K562 (cell line): ENCODE data around the gene SORCS2. TPM values are rescaled to one million over a fixed set of nuclear protein-coding genes. Genes with fewer than 3 reads are reported as not detected.

ENCODE experiments used
- ATAC-seq: fragments of 200-7000 bp; cut with Tn5 transposase; 3 replicates; pipeline ENCODE4 v1.9.1; 2020; ENCODE audit warnings: moderate library complexity
- BruUV-seq: library from RNA; stranded (reverse); fragments of 400-500 nt; replicated peaks from 2 replicates; lab custom pipeline; 2021; lab: Mats Ljungman, UMichigan
- CTCF ChIA-PET: fragments of 300-600 bp; formaldehyde crosslinking; extraction: SDS; loops from one replicate; lab custom pipeline; 2021; ENCODE audit warnings: low intra/inter-chr PET ratio; lab: Yijun Ruan, JAX
- POLR2A ChIA-PET: fragments of 300-600, 350-650 bp; sonication (Branson Sonifier 250); formaldehyde crosslinking; extraction: SDS; loops from one replicate; lab custom pipeline; 2021; ENCODE audit warnings: antibody characterized with exemption, inconsistent platforms; lab: Yijun Ruan, JAX
- DNase-seq, 4 experiments: peaks; one replicate each; pipeline versions ENCODE4 v3.0.0 to v3.0.0-alpha.2; 2011 to 2018; ENCODE audit warnings: low spot score in 3 of 4, mixed read lengths in 3 of 4; ENCODE audit errors: extremely low read depth in 1 of 4
- FAIRE-seq: peaks from 2 replicates; lab custom pipeline; 2011; peaks lifted over from hg19 to GRCh38; lab: Jason Lieb, UNC
- H2AFZ ChIP-seq: 2 replicates; pipeline ENCODE4 v1.6.0; 2011; ENCODE audit warnings: low read depth, low read length, control low read depth, inconsistent platforms
- H3K27ac ChIP-seq: fragments of 200-600 bp; 3 replicates; pipeline ENCODE4 v1.8.0; 2011; ENCODE audit warnings: low read depth, mild to moderate bottlenecking, control low read depth, inconsistent platforms, low read length, moderate library complexity, mixed read lengths; ENCODE audit errors: extremely low read depth
- H3K27me3 ChIP-seq, 2 experiments: fragments of 300-600 bp in 1 of 2; 2 replicates in 1 of 2; 3 replicates in 1 of 2; pipeline versions ENCODE4 v1.6.0 to v1.8.0; 2011; ENCODE audit warnings: inconsistent platforms in 2 of 2, low read length in 2 of 2, mild to moderate bottlenecking in 1 of 2, mixed read lengths in 1 of 2, moderate library complexity in 1 of 2; ENCODE audit not compliant: control insufficient read depth in 2 of 2, insufficient read depth in 2 of 2
- H3K36me3 ChIP-seq: fragments of 300-600 bp; 3 replicates; pipeline ENCODE4 v1.8.0; 2011; ENCODE audit warnings: mild to moderate bottlenecking, low read length, inconsistent platforms; ENCODE audit not compliant: control insufficient read depth, insufficient read depth
- H3K4me1 ChIP-seq, 2 experiments: fragments of 200-600 bp in 1 of 2; replicated peaks in 1 of 2; 2 replicates in 1 of 2; 3 replicates in 1 of 2; pipeline versions ENCODE4 v1.5.1 to v1.8.0; 2011; ENCODE audit warnings: inconsistent platforms in 2 of 2, low read length in 2 of 2, mild to moderate bottlenecking in 1 of 2, mixed read lengths in 1 of 2, moderate library complexity in 1 of 2; ENCODE audit not compliant: control insufficient read depth in 2 of 2, insufficient read depth in 2 of 2
- H3K4me2 ChIP-seq: 2 replicates; pipeline ENCODE4 v1.6.1; 2011; ENCODE audit warnings: low read length, control low read depth, inconsistent platforms, mixed read lengths; ENCODE audit not compliant: insufficient read depth
- H3K4me3 ChIP-seq: fragments of 200-600 bp; sonication (generic), shearing (Covaris generic); 2 replicates; pipeline ENCODE4 v1.5.1; 2016; ENCODE audit warnings: control low read depth, inconsistent platforms
- H3K79me2 ChIP-seq: fragments of 200-600 bp; 3 replicates; pipeline ENCODE4 v1.8.0; 2011; ENCODE audit warnings: low read length, inconsistent platforms; ENCODE audit not compliant: control insufficient read depth, insufficient read depth
- H3K9ac ChIP-seq, 2 experiments: 2 replicates each; pipeline versions ENCODE4 v1.6.0 to v1.6.1; 2011; ENCODE audit warnings: low read depth in 2 of 2, low read length in 2 of 2, control low read depth in 1 of 2, inconsistent platforms in 1 of 2, mild to moderate bottlenecking in 1 of 2, mixed read lengths in 1 of 2; ENCODE audit not compliant: insufficient read depth in 1 of 2
- H3K9me1 ChIP-seq: one replicate; pipeline ENCODE4 v1.6.0; 2011; ENCODE audit warnings: inconsistent platforms, mild to moderate bottlenecking, low read length, moderate library complexity; ENCODE audit not compliant: control insufficient read depth, insufficient read depth
- H3K9me3 ChIP-seq: replicated peaks from 2 replicates; pipeline ENCODE4 v1.5.1; 2011; ENCODE audit warnings: low read depth, low read length, inconsistent platforms; ENCODE audit not compliant: control insufficient read depth, insufficient read depth
- H4K20me1 ChIP-seq: replicated peaks from 2 replicates; pipeline ENCODE4 v1.6.1; 2011; ENCODE audit warnings: low read length, inconsistent platforms, mixed read lengths; ENCODE audit not compliant: control insufficient read depth, insufficient read depth
- BCOR ChIP-seq: fragments of 450-650 bp; IDR thresholded peaks from 2 replicates; pipeline ENCODE4 v1.6.1; 2016
- EGR1 ChIP-seq: fragments of 450-650 bp; conservative IDR thresholded peaks from 2 replicates; pipeline ENCODE4 v1.6.1; 2017; ENCODE audit warnings: mild to moderate bottlenecking
- FUS ChIP-seq: fragments of 200-400 bp; formaldehyde crosslinking; optimal IDR thresholded peaks from 2 replicates; pipeline ENCODE3; 2017; ENCODE audit warnings: low read depth, low read length
- RBM25 ChIP-seq: fragments of 200-400 bp; formaldehyde crosslinking; IDR thresholded peaks from 2 replicates; pipeline ENCODE4 v1.6.1; 2018; ENCODE audit warnings: low read length, low read depth, moderate library complexity; ENCODE audit not compliant: severe bottlenecking
- SREBF2 ChIP-seq: sonication (generic); formaldehyde crosslinking; IDR thresholded peaks from 2 replicates; pipeline ENCODE4 v1.4.0; 2020; ENCODE audit warnings: mild to moderate bottlenecking, missing genetic modification reagents
- WGBS: fragments of 100-300 bp; shearing (Covaris generic); methylation state at CpG from one replicate; pipeline ENCODE4 v1.1.6; 2016; ENCODE audit warnings: low coverage, mixed read lengths; ENCODE audit not compliant: insufficient coverage; ENCODE audit errors: missing lambda C conversion rate; 5-methylcytosine and 5-hydroxymethylcytosine counted together
- in situ Hi-C: fragments of 300-500 bp; cut with MboI; formaldehyde crosslinking; loops from 4 replicates; pipeline ENCODE4 v1.15.0; 2018; ENCODE audit warnings: inconsistent platforms, mixed read lengths
- intact Hi-C: fragments of 100-400 bp; cut with micrococcal nuclease; formaldehyde crosslinking; loops from 2 replicates; pipeline ENCODE4 v1.14.2; 2022
- polyA plus RNA-seq, 8 experiments: library from polyadenylated mRNA; depleted of rRNA in 4 of 8; stranded (reverse) in 5 of 8; unstranded in 3 of 8; fragments of >200 nt; fragmentation: Nextera tagmentation in 2 of 8; fragmentation: Illumina TruSeq in 1 of 8; extraction: Ambion mirVana in 2 of 8; extraction: Trizol in 1 of 8; gene quantifications; 2 replicates each; pipeline versions ENCODE4 v1.2.1 to v1.2.3, GENCODE V29; 2011 to 2014; ENCODE audit warnings: inconsistent platforms in 1 of 8, missing spikeins in 1 of 8
- total RNA-seq, 7 experiments: library from RNA; depleted of rRNA in 6 of 7; stranded (reverse); fragments of >200 nt in 6 of 7; fragmentation: Illumina TruSeq in 2 of 7; extraction: Trizol in 2 of 7; gene quantifications; 2 replicates each; pipeline versions ENCODE4 v1.2.1 to v1.2.3, GENCODE V29; 2011 to 2021; ENCODE audit warnings: low replicate concordance in 1 of 7
- TF ChIP-seq, protein P1 (sequence below): fragments of 250-450 bp; sonication (Bioruptor Pico); IDR thresholded peaks from 2 replicates; pipeline ENCODE4 v1.8.0; 2022; ENCODE audit warnings: moderate library complexity, mild to moderate bottlenecking, inconsistent platforms

The SORCS2 gene
- total and polyA plus RNA-seq, 9 of the 15 experiments (the other 6 are each of a cell fraction or from before 2014, with no cell fraction given): not detected

DNA sequence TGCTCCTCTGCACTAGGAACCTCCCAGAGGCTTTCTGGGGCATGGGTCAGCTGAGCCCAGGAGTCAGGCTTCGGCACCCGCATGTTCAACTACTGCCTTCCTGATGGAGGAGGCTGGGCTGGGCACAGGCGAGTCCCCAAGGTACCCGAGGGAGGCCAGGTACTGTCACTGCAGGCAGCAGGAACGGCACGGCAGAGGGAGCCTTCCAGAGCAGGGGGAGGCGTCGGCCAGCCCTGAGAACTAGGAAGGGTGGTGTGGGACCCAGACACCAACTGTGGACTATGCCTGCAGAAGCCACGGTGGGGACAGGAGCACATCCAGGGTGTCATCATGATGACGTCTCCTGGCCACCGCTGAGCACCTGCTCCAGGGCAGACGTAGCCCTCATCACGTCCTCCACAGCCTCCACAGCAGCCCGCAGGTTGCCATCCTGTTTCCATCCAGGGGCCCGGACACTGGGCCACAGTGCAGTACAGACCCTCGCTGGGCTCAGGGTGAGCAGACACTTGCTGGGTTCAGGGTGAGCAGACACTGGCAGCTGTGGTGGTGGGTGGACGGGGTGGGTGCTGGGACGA lies 40.8 kb downstream of the SORCS2 start (continued):
- TF ChIP-seq SREBF2 (CRISPR knock-in tag): no peak
- TF ChIP-seq EGR1: no peak

DNA sequence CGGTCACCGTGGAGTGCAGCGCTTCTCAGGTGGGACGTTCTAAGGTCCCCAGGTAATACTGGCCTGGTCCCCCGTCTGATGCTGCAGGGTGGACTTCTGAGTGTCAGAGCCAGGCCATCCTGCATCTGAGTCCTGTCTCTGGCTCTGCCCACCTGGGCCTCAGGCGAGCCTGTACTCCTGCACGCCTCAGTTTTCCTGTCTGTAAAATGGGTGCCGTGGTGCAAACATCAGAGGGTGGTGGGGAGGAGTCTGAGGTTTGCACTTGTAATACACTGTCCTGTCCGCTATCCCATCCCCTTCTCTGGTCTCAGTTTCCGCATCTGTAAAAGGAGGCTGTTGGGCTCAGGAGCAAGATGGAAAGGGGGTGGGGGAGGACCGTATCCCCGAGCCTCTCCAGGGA lies 41.3 kb downstream of the SORCS2 start:
- POLR2A ChIA-PET: no interaction called here
- FAIRE-seq (no peak), DNase-seq (no peak), ATAC-seq (no peak)
- no peak overlapping the region for H3K9ac ChIP-seq
- no peaks in the 10 kb centered on the region for H3K79me2 ChIP-seq
- no peak overlapping the region for H3K4me3 ChIP-seq
- H3K4me2 ChIP-seq: no peak overlapping the region
- peaks cover 6% of the 10 kb centered on the region; the same call in 1 of the 2 replicates for H4K20me1 ChIP-seq
- H3K27me3 ChIP-seq: peaks cover 0 to 23% of the 10 kb centered on the region in 2 experiments; a peak in 2 of 5 replicates
- H3K4me1 ChIP-seq: no peaks in the 10 kb centered on the region
- H3K9me1 ChIP-seq: no peaks in the 10 kb centered on the region
- H2AFZ ChIP-seq: no peak overlapping the region
- H3K27ac ChIP-seq: no peak overlapping the region
- peaks cover 4% of the 10 kb centered on the region for H3K9me3 ChIP-seq
- in situ Hi-C loops (no loop called here), intact Hi-C loops (no loop called here)
- CTCF ChIA-PET: no interaction called here
- no TSS peak for BruUV-seq
- under 1% methylated on average over 11 of the region's 12 CpGs for WGBS
- H3K36me3 ChIP-seq: no peaks in the 10 kb centered on the region
- TF ChIP-seq RBM25 (peak; percentile 65), BCOR (0 out of 2 replicates have a peak, but pooled peaks have one; percentile 28), FUS (no peak)
- TF ChIP-seq, protein P1, sequence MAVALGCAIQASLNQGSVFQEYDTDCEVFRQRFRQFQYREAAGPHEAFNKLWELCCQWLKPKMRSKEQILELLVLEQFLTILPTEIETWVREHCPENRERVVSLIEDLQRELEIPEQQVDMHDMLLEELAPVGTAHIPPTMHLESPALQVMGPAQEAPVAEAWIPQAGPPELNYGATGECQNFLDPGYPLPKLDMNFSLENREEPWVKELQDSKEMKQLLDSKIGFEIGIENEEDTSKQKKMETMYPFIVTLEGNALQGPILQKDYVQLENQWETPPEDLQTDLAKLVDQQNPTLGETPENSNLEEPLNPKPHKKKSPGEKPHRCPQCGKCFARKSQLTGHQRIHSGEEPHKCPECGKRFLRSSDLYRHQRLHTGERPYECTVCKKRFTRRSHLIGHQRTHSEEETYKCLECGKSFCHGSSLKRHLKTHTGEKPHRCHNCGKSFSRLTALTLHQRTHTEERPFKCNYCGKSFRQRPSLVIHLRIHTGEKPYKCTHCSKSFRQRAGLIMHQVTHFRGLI (CRISPR knock-in tag): no peak
